SH-SY5Y (cell line): ENCODE results near the gene MEGF9.

Experiments
- GATA2 ChIP-seq: IDR thresholded peaks from 2 replicates; pipeline ENCODE4 v1.6.1; 2011; ENCODE audit warnings: mild to moderate bottlenecking, low read depth, low read length
- GATA3 ChIP-seq: IDR thresholded peaks from 2 replicates; pipeline ENCODE4 v1.6.1; 2011; ENCODE audit warnings: low read depth, mild to moderate bottlenecking, low read length, moderate library complexity

- TF ChIP-seq GATA2 (no peak), GATA3 (no peak)
Observed at GRCh38 chr9:120572472-120572871, 141.8 kb downstream of the MEGF9 start.
